ENCODE results near the gene ZNF408. TPM values are rescaled to one million over a fixed set of nuclear protein-coding genes. Genes with fewer than 3 reads are reported as not detected.

Gene ZNF408
- total and polyA plus RNA-seq, 2 of the 13 experiments (the other 11 are each of a cell fraction or from before 2014, with no cell fraction given), result 11.2 to 12.5 TPM

DNA sequence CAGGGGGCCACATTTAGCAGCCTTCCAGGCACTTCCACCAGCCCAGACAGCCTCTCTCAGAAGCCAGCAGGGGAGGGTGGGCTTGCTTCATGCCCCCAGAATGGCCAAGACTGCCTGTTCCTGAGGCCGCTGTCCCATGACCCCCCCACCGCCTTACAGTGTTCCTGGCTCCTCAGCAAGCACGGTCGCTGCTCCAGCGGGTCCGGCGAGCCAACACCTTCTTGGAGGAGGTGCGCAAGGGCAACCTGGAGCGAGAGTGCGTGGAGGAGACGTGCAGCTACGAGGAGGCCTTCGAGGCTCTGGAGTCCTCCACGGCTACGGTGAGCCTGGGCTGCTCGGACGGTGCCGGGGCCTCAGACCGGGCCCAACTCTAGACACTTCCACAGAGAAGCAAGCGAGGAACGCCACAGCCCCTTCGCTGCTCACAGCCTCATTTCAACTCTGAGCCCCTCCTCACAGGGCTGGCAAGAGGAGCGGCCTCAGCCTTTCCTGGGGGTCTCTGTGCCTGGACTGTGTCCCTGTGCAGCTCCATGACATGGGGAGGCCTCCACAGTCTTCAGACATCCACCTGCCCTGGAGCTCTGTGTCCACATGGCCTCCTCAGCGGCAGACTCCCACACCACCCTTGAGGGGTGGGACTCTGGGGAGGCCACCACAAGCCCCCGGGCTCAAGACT lies 18.9 kb downstream of the ZNF408 start (continued):
- TF ChIP-seq, protein P1, sequence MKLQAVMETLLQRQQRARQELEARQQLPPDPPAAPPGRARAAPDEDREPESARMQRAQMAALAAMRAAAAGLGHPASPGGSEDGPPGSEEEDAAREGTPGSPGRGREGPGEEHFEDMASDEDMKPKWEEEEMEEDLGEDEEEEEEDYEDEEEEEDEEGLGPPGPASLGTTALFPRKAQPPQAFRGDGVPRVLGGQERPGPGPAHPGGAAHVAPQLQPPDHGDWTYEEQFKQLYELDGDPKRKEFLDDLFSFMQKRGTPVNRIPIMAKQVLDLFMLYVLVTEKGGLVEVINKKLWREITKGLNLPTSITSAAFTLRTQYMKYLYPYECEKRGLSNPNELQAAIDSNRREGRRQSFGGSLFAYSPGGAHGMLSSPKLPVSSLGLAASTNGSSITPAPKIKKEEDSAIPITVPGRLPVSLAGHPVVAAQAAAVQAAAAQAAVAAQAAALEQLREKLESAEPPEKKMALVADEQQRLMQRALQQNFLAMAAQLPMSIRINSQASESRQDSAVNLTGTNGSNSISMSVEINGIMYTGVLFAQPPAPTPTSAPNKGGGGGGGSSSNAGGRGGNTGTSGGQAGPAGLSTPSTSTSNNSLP (IDR thresholded peaks at IDR 0.05; ENCODE audit: low read depth, low read length), result no peak
- TF ChIP-seq, protein P2, sequence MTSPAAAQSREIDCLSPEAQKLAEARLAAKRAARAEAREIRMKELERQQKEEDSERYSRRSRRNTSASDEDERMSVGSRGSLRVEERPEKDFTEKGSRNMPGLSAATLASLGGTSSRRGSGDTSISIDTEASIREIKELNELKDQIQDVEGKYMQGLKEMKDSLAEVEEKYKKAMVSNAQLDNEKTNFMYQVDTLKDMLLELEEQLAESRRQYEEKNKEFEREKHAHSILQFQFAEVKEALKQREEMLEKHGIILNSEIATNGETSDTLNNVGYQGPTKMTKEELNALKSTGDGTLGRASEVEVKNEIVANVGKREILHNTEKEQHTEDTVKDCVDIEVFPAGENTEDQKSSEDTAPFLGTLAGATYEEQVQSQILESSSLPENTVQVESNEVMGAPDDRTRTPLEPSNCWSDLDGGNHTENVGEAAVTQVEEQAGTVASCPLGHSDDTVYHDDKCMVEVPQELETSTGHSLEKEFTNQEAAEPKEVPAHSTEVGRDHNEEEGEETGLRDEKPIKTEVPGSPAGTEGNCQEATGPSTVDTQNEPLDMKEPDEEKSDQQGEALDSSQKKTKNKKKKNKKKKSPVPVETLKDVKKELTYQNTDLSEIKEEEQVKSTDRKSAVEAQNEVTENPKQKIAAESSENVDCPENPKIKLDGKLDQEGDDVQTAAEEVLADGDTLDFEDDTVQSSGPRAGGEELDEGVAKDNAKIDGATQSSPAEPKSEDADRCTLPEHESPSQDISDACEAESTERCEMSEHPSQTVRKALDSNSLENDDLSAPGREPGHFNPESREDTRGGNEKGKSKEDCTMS (CRISPR knock-in tag; conservative IDR thresholded peaks at IDR 0.05), result no peak
- peak; percentile 8 for TF ChIP-seq SRSF1 (optimal IDR thresholded peaks at IDR 0.05; ENCODE audit: low read depth, low read length)
- peak; percentile 72; the same call in 1 of the 2 replicates for TF ChIP-seq HES4 (CRISPR knock-in tag; IDR thresholded peaks at IDR 0.05; ENCODE audit: borderline replicate concordance)
- no peak for TF ChIP-seq HNF4G (IDR thresholded peaks at IDR 0.05; ENCODE audit: borderline replicate concordance, low read depth, low read length)
- no peak for TF ChIP-seq HNF4G (CRISPR knock-in tag; IDR thresholded peaks at IDR 0.05; ENCODE audit: borderline replicate concordance, low read depth)
- TF ChIP-seq ZNF749 (CRISPR knock-in tag; IDR thresholded peaks at IDR 0.05; ENCODE audit: borderline replicate concordance), result no peak
- TF ChIP-seq HDAC1 (CRISPR knock-in tag; IDR thresholded peaks at IDR 0.05), result no peak; the same call in 1 of the 2 replicates
- no peak for TF ChIP-seq ZNF205 (CRISPR knock-in tag; IDR thresholded peaks at IDR 0.05)
- TF ChIP-seq, protein P3, sequence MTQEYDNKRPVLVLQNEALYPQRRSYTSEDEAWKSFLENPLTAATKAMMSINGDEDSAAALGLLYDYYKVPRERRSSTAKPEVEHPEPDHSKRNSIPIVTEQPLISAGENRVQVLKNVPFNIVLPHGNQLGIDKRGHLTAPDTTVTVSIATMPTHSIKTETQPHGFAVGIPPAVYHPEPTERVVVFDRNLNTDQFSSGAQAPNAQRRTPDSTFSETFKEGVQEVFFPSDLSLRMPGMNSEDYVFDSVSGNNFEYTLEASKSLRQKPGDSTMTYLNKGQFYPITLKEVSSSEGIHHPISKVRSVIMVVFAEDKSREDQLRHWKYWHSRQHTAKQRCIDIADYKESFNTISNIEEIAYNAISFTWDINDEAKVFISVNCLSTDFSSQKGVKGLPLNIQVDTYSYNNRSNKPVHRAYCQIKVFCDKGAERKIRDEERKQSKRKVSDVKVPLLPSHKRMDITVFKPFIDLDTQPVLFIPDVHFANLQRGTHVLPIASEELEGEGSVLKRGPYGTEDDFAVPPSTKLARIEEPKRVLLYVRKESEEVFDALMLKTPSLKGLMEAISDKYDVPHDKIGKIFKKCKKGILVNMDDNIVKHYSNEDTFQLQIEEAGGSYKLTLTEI (CRISPR knock-in tag; conservative IDR thresholded peaks at IDR 0.05), result no peak
- TF ChIP-seq, protein P4, sequence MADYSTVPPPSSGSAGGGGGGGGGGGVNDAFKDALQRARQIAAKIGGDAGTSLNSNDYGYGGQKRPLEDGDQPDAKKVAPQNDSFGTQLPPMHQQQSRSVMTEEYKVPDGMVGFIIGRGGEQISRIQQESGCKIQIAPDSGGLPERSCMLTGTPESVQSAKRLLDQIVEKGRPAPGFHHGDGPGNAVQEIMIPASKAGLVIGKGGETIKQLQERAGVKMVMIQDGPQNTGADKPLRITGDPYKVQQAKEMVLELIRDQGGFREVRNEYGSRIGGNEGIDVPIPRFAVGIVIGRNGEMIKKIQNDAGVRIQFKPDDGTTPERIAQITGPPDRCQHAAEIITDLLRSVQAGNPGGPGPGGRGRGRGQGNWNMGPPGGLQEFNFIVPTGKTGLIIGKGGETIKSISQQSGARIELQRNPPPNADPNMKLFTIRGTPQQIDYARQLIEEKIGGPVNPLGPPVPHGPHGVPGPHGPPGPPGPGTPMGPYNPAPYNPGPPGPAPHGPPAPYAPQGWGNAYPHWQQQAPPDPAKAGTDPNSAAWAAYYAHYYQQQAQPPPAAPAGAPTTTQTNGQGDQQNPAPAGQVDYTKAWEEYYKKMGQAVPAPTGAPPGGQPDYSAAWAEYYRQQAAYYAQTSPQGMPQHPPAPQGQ (CRISPR knock-in tag; IDR thresholded peaks at IDR 0.05; ENCODE audit: borderline replicate concordance), result 0 out of 2 replicates have a peak, but pooled peaks have one; percentile 75
- TF ChIP-seq JARID2 (CRISPR knock-in tag; IDR thresholded peaks at IDR 0.05; ENCODE audit: insufficient replicate concordance), result no peak
- no peak for TF ChIP-seq MTF2 (CRISPR knock-in tag; IDR thresholded peaks at IDR 0.05; ENCODE audit: borderline replicate concordance)
- TF ChIP-seq, protein P5, sequence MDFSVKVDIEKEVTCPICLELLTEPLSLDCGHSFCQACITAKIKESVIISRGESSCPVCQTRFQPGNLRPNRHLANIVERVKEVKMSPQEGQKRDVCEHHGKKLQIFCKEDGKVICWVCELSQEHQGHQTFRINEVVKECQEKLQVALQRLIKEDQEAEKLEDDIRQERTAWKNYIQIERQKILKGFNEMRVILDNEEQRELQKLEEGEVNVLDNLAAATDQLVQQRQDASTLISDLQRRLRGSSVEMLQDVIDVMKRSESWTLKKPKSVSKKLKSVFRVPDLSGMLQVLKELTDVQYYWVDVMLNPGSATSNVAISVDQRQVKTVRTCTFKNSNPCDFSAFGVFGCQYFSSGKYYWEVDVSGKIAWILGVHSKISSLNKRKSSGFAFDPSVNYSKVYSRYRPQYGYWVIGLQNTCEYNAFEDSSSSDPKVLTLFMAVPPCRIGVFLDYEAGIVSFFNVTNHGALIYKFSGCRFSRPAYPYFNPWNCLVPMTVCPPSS (IDR thresholded peaks at IDR 0.05), result no peak
- no peak for TF ChIP-seq ZNF577 (CRISPR knock-in tag; IDR thresholded peaks at IDR 0.05; ENCODE audit: borderline replicate concordance, low read depth)
- no peak for TF ChIP-seq ZNF343 (CRISPR knock-in tag; IDR thresholded peaks at IDR 0.05)
- peak; percentile 44; the same call in 1 of the 2 replicates for TF ChIP-seq PHF8 (CRISPR knock-in tag; IDR thresholded peaks at IDR 0.05)
- TF ChIP-seq ZNF430 (CRISPR knock-in tag; IDR thresholded peaks at IDR 0.05), result peak; percentile 66; the same call in 1 of the 2 replicates
- no peak for TF ChIP-seq ZMYM2 (CRISPR knock-in tag; IDR thresholded peaks at IDR 0.05)
